HG03066 (cell line): ENCODE data around the gene CD274.
"Not testable (repeated sequence)": the region's sequence is repeated elsewhere in the genome, so short reads cannot be mapped to it uniquely, and the experiment has no call there.

Experiments used
- ATAC-seq: cut with Tn5 transposase; IDR thresholded peaks from one replicate; pipeline ENCODE4 v1.9.1; 2021; ENCODE audit warnings: low read depth; ENCODE audit not compliant: unreplicated experiment

Gene CD274

GRCh38 chr9:5460157-5460556 lies 9.8 kb downstream of the CD274 start:
- no peak for ATAC-seq

- ATAC-seq = not testable (repeated sequence)
Observed at GRCh38 chr9:5464831-5465330, 14.5 kb downstream of the CD274 start.

DNA sequence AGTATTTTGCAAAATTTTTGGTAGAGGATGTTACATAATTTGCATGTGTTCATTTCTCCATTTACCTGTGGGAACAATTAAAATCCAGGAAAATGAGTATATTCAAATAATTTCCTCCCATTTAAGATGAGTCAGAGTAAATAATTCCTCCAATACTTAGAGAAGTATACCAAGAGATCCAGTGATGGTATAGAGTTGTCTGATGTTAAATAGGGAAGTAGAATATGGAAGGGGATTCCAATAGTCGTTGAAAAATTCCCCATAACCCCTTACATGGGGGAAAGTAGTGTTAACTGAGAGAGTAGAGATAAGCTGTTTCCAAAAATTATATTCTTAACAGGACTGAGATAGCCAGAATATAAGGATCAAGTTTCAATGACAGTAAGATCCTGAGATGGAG lies 15.7 kb downstream of the CD274 start:
- ATAC-seq = no peak

GRCh38 chr9:5466766-5467165 lies 16.4 kb downstream of the CD274 start:
- ATAC-seq = no peak

GRCh38 chr9:5468850-5469249 lies 18.5 kb downstream of the CD274 start:
- ATAC-seq = no peak

DNA sequence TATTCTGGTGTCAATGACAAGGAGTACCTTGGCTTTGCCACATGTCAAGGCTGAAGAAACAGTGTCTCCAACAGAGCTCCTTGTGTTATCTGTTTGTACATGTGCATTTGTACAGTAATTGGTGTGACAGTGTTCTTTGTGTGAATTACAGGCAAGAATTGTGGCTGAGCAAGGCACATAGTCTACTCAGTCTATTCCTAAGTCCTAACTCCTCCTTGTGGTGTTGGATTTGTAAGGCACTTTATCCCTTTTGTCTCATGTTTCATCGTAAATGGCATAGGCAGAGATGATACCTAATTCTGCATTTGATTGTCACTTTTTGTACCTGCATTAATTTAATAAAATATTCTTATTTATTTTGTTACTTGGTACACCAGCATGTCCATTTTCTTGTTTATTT lies 19.8 kb downstream of the CD274 start:
- no peak for ATAC-seq

- ATAC-seq = no peak
Observed at GRCh38 chr9:5470816-5471215, 20.5 kb downstream of the CD274 start.

GRCh38 chr9:5475611-5476010 lies 25.3 kb downstream of the CD274 start:
- not testable (repeated sequence) for ATAC-seq

DNA sequence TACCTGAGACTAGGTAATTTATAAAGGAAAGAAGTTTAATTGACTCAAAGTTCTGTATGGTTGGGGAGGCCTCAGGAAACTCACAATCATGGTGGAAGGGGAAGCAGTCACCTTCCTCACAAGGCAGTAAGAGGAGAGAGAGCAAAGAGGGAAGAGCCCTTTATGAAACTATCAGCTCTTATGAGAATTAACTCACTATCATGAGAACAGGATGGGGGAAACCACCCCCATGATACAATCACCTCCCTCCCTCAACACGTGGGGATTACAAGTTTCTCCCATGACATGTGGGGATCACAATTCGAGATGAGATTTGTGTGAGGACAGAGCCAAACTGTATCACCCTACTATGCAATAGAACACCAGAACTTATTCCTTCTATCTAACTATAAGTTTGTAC lies 27.9 kb downstream of the CD274 start:
- ATAC-seq = no peak

GRCh38 chr9:5479994-5480694 lies 29.8 kb downstream of the CD274 start:
- ATAC-seq = no peak

GRCh38 chr9:5480919-5481318 lies 30.6 kb downstream of the CD274 start:
- no peak for ATAC-seq

DNA sequence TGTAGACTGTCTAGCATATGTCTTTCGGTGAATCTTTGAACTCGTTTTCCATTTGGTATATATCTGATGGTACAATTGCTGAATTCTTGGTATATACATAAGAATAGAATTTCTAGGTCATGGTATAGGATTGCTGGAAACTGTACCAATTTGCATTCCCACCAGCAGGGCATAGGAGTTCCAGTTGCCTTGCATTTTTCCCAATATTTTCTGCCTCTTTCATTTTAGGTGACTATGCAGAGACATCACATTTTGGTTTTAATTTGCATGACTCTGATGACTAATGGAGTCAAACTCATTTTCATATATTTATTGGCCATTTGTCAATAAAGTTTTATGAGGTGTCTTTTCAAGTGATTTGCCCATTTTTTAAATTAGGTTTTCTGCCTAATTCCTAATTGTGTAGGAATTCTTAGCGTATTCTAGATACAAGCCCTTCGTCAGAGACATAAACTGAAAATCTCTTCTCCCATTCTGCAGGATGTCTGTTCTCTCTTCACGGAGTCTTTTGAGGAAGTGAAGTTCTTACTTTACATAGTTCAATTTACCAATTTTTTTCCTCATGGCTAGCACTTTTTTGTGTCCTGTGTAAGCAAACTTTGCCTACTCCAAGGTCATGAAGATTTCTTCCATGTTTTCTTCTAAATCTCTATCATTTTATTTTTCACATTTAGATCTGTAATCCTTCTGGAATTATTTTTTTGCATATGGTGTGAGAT lies 31.1 kb downstream of the CD274 start:
- no peak for ATAC-seq

DNA sequence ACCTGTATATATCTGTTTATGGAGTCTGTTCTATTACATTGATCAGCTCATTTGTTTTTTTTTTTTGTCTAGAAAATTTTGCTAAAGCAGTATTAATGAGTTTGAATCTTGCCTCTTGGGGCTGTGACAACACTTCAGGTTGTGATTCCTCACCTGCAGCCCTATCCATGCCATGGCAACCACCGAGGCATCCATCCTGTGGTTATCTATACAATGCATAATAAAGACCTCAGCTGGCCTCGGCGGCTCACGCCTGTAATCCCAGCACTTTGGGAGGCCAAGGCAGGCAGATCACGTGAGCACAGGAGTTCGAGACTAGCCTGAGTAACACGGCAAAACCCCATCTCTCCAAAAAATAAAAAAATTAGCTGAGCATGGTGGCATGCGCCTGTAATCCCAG lies 31.9 kb downstream of the CD274 start:
- ATAC-seq = no peak

DNA sequence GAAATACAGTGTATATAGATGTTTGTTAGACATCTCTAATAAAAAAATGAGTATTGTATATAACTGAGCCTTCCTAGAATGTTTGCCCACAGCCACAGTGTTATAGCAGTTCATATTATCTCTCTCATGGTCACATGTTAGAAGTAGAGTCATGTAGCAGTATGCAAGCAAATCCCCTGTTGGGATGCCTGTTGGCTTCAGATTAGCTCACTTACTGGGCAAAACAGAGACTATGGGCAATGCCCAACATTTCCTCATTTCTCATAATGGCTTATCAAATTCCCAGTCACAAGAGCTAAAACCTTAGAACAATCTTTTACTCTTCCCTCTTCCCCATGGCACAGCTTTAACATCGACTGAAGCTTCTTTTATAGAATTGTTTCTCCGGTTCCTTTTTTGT lies 33.0 kb downstream of the CD274 start:
- no peak for ATAC-seq

- ATAC-seq = no peak
Observed at GRCh38 chr9:5485378-5486085, 35.2 kb downstream of the CD274 start.

DNA sequence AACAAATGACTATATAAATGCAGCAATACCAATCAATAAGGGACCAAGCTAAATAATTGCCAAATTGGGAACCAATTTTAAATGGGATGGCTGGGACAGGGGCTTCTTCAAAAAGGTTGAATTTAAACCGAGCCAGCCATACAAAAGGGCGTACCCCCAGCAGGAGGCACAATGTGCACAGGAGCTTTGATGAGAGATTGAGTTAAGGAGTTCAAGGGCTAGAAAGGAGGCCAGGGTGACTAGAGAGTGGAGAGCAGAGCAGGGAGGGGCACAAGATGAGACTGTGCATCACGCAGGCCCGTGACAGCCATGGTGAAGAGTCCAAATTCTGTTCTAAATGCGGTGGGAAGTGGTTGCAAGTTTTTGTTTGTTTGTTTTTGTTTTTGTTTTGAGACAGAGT lies 36.6 kb downstream of the CD274 start:
- no peak for ATAC-seq

- no peak for ATAC-seq
Observed at GRCh38 chr9:5488221-5489008, 38.1 kb downstream of the CD274 start.

DNA sequence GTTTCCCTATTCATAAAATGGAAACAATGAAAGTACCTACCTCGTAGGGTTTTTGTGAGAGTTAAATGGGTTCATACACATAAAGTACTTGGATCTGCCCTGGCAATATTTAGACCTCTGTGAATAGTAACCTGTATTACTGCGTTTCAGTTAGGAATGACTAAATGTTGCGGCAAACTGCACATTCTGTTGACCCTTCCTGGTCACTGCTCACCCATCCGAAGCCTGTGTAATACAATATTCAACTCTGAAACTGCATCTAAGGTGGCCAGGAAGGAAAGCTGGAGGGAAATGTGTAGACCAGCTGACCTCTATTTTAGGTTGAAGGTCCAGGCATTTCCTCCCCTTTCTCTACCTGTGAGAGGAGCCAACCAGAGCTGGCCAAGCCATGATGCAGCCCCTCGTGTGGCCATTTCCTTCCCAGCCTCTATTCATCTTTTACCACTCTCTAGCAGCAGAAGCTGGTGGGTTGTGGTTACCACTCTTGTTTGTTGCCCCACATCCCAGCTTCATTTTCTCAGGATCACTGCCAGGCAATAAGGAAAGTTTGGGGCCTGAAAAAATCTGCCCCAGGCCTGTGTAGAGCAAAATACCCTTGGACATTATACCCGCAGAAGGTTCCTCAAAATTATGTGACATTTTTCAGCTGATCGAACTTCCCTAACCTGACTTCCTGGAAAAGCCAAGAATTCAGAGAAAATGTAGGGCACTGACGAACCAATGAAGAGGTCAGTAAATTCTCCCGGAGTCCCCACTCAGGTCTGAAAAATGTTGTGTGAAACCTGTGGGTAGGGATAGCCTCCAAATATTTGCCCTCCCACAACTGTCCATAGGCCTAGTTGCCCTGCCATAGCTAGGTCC lies 39.5 kb downstream of the CD274 start:
- no peak for ATAC-seq

GRCh38 chr9:5492965-5493678 lies 42.8 kb downstream of the CD274 start:
- ATAC-seq = no peak
